GM12874 (cell line): ENCODE data around the gene ATP6V1G3.

Experiments used
- CTCF ChIP-seq: IDR thresholded peaks from 2 replicates; pipeline ENCODE4 v1.5.1; 2011; ENCODE audit warnings: low read depth, mild to moderate bottlenecking, control low read depth, low read length, moderate library complexity; ENCODE audit not compliant: insufficient read depth

ATP6V1G3 gene

GRCh38 chr1:198564716-198565115 lies 24.2 kb upstream of the ATP6V1G3 start:
- no peak for TF ChIP-seq CTCF

GRCh38 chr1:198564157-198564556 lies 23.7 kb upstream of the ATP6V1G3 start:
- TF ChIP-seq CTCF, result no peak

GRCh38 chr1:198563583-198563982 lies 23.1 kb upstream of the ATP6V1G3 start:
- TF ChIP-seq CTCF, result no peak

GRCh38 chr1:198560161-198560560 lies 19.7 kb upstream of the ATP6V1G3 start:
- TF ChIP-seq CTCF, result no peak

GRCh38 chr1:198559362-198559761 lies 18.9 kb upstream of the ATP6V1G3 start:
- no peak for TF ChIP-seq CTCF

GRCh38 chr1:198558402-198558801 lies 17.9 kb upstream of the ATP6V1G3 start:
- no peak for TF ChIP-seq CTCF

- TF ChIP-seq CTCF, result no peak
These were observed 16.5 kb upstream of the ATP6V1G3 start for GRCh38 chr1:198556971-198557370.
